Activated CD4-positive, alpha-beta memory T cell treated with anti-CD3 and anti-CD28 coated beads for 36 hours (primary cell): ENCODE results near the gene FDXR. TPM values are rescaled to one million over a fixed set of nuclear protein-coding genes. Genes with fewer than 3 reads are reported as not detected.

Experiments
- CTCF ChIA-PET: fragments of 350-600 bp; sonication (Branson Sonifier 250); formaldehyde crosslinking; loops from one replicate; lab custom pipeline; 2021; ENCODE audit warnings: antibody characterized with exemption, inconsistent platforms; lab: Charles Lee
- POLR2A ChIA-PET: fragments of 350-600 bp; sonication (Branson Sonifier 250); formaldehyde crosslinking; loops from one replicate; lab custom pipeline; 2021; ENCODE audit warnings: antibody characterized with exemption; lab: Charles Lee
- DNase-seq: peaks from one replicate; pipeline ENCODE4 v3.0.0-alpha.2; 2020
- H3K27ac Mint-ChIP-seq: one replicate; pipeline ENCODE4 v1.8.0; 2021; ENCODE audit warnings: mixed read lengths
- H3K27me3 Mint-ChIP-seq: one replicate; pipeline ENCODE4 v1.8.0; 2021; ENCODE audit warnings: mixed read lengths
- H3K36me3 Mint-ChIP-seq: one replicate; pipeline ENCODE4 v1.8.0; 2021; ENCODE audit warnings: mixed read lengths
- H3K4me1 Mint-ChIP-seq: one replicate; pipeline ENCODE4 v1.8.0; 2021; ENCODE audit warnings: low read depth, mixed read lengths
- H3K4me3 Mint-ChIP-seq: one replicate; pipeline ENCODE4 v1.8.0; 2021; ENCODE audit warnings: mild to moderate bottlenecking, mixed read lengths
- H3K9me3 Mint-ChIP-seq: one replicate; pipeline ENCODE4 v1.8.0; 2021; ENCODE audit warnings: mixed read lengths
- intact Hi-C: fragments of 100-400 bp; cut with micrococcal nuclease; formaldehyde crosslinking; loops from one replicate; pipeline ENCODE4 v1.15.1; 2023
- total RNA-seq, 2 experiments: library from RNA; stranded (reverse); gene quantifications; one replicate each; pipeline ENCODE4 v1.2.3, GENCODE V29; 2021

Gene FDXR
- total RNA-seq, 2 experiments from 2014 or later, result 18.1 to 18.4 TPM

GRCh38 chr17:74852237-74853047, 20.4 kb downstream of the FDXR start:
- peaks cover 40% of the 10 kb centered on the region for H3K27me3 Mint-ChIP-seq
- POLR2A ChIA-PET, result interaction anchor here (1.0 to 1.3 kb wide), 2 partner anchors 12 to 21 kb away, joined by 3 to 5 read pairs; partner anchors contain the start of gene FDXR

DNA sequence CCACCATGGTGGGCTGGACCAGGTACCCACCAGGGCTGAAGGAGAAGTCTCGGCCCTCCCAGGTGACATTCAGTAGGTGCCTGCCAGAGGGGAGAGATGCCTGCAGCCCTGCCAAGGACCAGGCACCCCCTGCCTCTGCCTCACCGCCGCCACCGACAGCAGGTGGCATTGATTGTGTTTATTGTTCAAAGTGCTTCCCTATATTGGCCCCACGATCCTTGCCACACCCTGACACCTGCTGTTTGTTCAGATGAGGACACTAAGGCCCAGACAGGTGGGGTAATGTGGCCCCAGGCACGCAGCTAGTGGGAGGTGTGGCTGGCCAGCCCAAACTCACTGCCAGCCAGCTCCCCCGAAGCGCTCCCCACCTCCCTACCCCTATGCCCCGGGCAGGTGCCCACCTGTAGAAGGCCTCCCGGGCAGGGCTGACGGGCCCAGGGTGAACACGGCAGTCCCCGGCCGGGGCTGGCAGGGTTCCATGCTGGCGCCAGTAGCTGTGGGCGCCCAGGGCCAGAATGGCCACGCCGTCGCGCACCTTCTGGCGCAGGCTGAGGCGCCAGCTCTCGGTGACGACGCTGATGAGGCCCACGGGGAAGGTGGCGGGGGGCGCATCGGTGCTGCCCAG, 21.1 kb downstream of the FDXR start:
- CTCF ChIA-PET, result interaction anchor here (0.5 to 6.4 kb wide), 7 partner anchors 8 to 107 kb away, joined by 3 to 48 read pairs (median 3); partner anchors contain the start of gene GRIN2C
- Mint-ChIP-seq H3K4me1 (peaks cover 8% of the 10 kb centered on the region), H3K9me3 (no peaks in the 10 kb centered on the region), H3K4me3 (no peak overlapping the region), H3K27me3 (peaks cover 37% of the 10 kb centered on the region), H3K36me3 (no peaks in the 10 kb centered on the region), H3K27ac (no peak overlapping the region)
- DNase-seq, result no peak
- intact Hi-C loops, result no loop called here
- POLR2A ChIA-PET, result interaction anchor here (1.0 to 1.3 kb wide), 2 partner anchors 12 to 21 kb away, joined by 3 to 5 read pairs; partner anchors contain the start of gene FDXR

More at GRCh38 chr17:74852237-74853047, 20.4 kb downstream of the FDXR start:
- intact Hi-C loops, result no loop called here
- Mint-ChIP-seq H3K27ac (no peak overlapping the region), H3K4me3 (peak overlapping the region; percentile 67), H3K36me3 (no peaks in the 10 kb centered on the region), H3K4me1 (peaks cover 8% of the 10 kb centered on the region), H3K9me3 (no peaks in the 10 kb centered on the region)
- CTCF ChIA-PET, result interaction anchor here (0.7 to 6.4 kb wide), 6 partner anchors 12 to 108 kb away, joined by 3 to 48 read pairs (median 3); no protein-coding TSS in a partner anchor
- peak; percentile 71 for DNase-seq

- Mint-ChIP-seq H3K4me1 (peaks cover 8% of the 10 kb centered on the region), H3K9me3 (no peaks in the 10 kb centered on the region), H3K36me3 (no peaks in the 10 kb centered on the region), H3K4me3 (no peak overlapping the region), H3K27ac (no peak overlapping the region), H3K27me3 (peaks cover 29% of the 10 kb centered on the region)
- DNase-seq, result no peak
- intact Hi-C loops, result no loop called here
- POLR2A ChIA-PET, result no interaction called here
- CTCF ChIA-PET, result interaction anchor here (0.8 to 6.4 kb wide), 3 partner anchors 8 to 13 kb away, joined by 3 to 48 read pairs (median 5); partner anchors contain the start of gene GRIN2C
Measured at GRCh38 chr17:74850914-74851313, 21.9 kb downstream of the FDXR start.

DNA sequence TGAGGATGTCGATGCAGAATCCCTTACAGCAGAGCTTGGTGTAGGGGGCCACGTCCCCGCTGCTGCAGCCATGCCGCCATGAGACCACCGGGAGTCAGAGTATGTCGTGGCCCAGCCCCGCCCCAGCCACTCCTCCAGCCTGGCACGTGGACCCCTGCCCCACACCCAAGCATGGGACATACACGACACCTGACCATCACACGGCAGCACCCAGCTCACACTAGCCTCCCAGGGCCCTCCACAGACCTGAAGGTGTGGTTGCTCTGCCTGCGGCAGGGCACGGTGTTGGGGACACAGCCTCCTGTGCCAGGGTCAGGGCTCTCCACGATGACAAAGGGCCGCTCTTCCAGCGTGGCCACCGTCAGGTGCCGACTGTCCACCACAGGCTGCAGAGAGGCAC, 22.5 kb downstream of the FDXR start:
- Mint-ChIP-seq H3K27me3 (peaks cover 23% of the 10 kb centered on the region), H3K27ac (no peak overlapping the region), H3K36me3 (no peaks in the 10 kb centered on the region), H3K4me1 (peaks cover 8% of the 10 kb centered on the region), H3K4me3 (no peak overlapping the region), H3K9me3 (no peaks in the 10 kb centered on the region)
- ChIA-PET CTCF (interaction anchor here (0.8 to 6.4 kb wide), 3 partner anchors 8 to 14 kb away, joined by 3 to 48 read pairs (median 5); partner anchors contain the start of gene GRIN2C), POLR2A (no interaction called here)
- DNase-seq, result no peak
- intact Hi-C loops, result no loop called here

DNA sequence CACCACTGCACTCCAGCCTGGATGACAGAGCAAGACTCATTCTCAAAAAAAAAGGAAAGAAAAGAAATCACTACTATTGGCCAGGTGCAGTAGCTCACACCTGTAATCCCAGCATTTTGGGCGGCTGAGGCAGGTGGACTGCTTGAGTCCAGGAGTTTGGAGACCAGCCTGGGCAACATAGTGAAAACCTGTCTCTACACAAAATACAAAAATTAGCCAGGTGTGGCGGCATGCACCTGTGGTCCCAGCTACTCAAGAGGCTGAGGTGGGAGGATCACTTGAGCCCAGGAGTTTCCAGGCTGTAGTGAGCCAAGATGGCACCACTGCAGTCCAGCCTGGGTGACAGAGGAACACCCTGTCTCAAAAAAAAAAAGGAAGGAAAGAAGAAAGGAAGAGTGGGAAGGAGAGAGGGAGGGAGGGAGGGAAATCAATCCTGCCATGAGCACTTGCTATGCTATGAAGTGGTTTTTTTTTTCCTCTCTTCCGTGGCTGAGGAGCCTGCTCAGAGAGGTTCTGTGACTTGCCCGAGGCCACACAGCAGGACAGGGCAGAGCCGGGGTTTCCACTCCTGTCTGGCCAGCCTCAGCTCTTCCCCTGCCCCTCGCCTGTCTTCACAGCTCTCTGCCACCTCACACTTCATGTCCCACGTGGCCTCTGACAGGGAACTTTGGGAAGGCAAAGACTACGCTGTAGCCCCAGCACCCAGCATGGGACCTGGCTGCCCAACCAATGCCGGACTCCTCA, 24.0 kb downstream of the FDXR start:
- no peaks in the 10 kb centered on the region for H3K36me3 Mint-ChIP-seq
- H3K9me3 Mint-ChIP-seq, result no peaks in the 10 kb centered on the region
- no peak overlapping the region for H3K4me3 Mint-ChIP-seq
- DNase-seq, result no peak
- POLR2A ChIA-PET, result no interaction called here
- H3K27me3 Mint-ChIP-seq, result peaks cover 17% of the 10 kb centered on the region
- no peak overlapping the region for H3K27ac Mint-ChIP-seq
- CTCF ChIA-PET, result no interaction called here
- intact Hi-C loops, result no loop called here
- H3K4me1 Mint-ChIP-seq, result peaks cover 11% of the 10 kb centered on the region

DNA sequence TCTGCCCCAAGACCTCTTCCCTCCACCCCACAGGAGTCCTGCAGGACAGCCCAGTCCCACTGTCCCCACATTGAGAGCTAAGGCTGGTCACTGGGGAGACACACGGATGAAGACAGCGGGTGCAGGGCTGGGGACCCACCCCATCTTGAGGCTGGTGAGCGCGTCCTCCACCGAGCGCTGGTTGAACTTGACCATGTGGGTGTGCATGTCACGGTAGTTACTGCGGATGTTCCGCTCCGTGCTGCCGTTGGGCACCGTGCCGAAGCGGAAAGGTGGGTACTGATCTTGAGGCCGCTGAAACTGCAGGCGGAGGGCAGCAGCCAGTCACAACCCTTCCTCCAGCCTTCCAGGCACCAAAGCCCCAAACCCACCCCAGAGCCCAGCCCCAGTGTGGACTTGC, 26.2 kb downstream of the FDXR start:
- Mint-ChIP-seq H3K27ac (no peak overlapping the region), H3K4me1 (peaks cover 6% of the 10 kb centered on the region), H3K27me3 (peaks cover 13% of the 10 kb centered on the region), H3K9me3 (no peaks in the 10 kb centered on the region), H3K36me3 (no peaks in the 10 kb centered on the region), H3K4me3 (no peak overlapping the region)
- intact Hi-C loops, result no loop called here
- CTCF ChIA-PET, result no interaction called here
- POLR2A ChIA-PET, result no interaction called here
- no peak for DNase-seq

DNA sequence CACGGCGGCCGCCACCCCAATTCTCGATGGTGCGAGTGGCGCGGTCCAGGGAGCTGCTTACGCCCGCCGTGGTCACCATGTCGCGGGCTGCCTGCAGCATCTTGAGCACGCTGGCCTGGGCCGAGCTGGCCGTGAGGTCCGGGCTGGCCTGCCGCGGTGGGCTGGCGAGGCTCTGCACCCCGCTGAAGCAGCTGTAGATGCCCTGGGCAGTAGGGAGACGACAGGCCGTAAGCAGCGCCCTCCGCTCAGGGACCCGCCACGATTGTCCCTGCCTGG, 29.5 kb downstream of the FDXR start:
- DNase-seq, result no peak
- no peak overlapping the region for H3K27ac Mint-ChIP-seq
- no peaks in the 10 kb centered on the region for H3K9me3 Mint-ChIP-seq
- H3K36me3 Mint-ChIP-seq, result peaks cover under 1% of the 10 kb centered on the region
- POLR2A ChIA-PET, result no interaction called here
- intact Hi-C loops, result no loop called here
- peaks cover 12% of the 10 kb centered on the region for H3K4me1 Mint-ChIP-seq
- H3K27me3 Mint-ChIP-seq, result peaks cover 6% of the 10 kb centered on the region
- CTCF ChIA-PET, result interaction anchor here (0.7 to 2.7 kb wide), 12 partner anchors 14 to 277 kb away, joined by 3 to 31 read pairs (median 4); partner anchors contain the start of gene GRIN2C
- no peak overlapping the region for H3K4me3 Mint-ChIP-seq

DNA sequence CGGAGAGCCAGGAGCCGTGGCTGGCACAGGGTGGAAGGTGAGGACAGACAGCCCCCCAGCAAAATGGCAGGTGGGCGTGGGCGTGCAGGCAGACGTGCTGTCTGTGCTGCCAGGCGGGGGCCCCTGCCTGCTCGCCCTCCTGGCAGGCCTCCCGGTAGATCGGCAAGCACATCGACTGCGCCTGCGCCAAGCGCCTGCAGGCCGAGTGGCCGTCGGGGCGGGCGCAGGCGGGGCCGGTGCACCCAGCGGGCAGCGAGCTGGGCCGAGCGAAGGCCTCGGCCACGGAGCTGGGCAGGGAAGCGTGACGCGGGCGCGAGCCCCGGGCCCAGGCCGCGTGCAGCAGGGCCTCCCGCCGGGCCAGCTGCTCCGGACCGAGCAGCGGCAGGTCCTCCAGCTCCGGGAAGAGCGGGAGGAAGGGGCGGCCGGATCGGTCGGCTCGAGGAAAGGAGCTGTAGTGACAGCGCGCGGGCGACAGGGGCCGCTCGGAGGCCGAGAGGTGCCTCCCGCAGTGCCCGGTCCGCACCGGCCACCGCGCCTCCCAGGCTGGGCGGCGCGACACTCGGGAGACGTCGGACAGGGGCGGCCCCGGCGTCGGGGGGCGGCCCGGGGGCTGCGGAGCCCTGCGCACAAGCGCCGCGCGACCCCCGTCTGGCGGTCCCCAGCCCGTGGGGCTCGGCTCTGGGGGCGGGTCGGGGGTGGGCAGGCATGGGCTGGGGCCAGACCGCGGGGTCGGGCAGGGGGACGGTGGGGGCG, 30.0 kb downstream of the FDXR start:
- intact Hi-C loops, result no loop called here
- Mint-ChIP-seq H3K4me1 (peaks cover 12% of the 10 kb centered on the region), H3K27ac (no peak overlapping the region), H3K36me3 (peaks cover 4% of the 10 kb centered on the region), H3K4me3 (no peak overlapping the region), H3K9me3 (no peaks in the 10 kb centered on the region), H3K27me3 (peaks cover 6% of the 10 kb centered on the region)
- peak; percentile 32 for DNase-seq
- POLR2A ChIA-PET, result no interaction called here
- CTCF ChIA-PET, result interaction anchor here (0.7 to 2.7 kb wide), 13 partner anchors 10 to 277 kb away, joined by 3 to 31 read pairs (median 4); partner anchors contain the start of gene GRIN2C

GRCh38 chr17:74842146-74842598, 30.6 kb downstream of the FDXR start:
- no peak for DNase-seq
- no peak overlapping the region for H3K27ac Mint-ChIP-seq
- intact Hi-C loops, result no loop called here
- H3K4me3 Mint-ChIP-seq, result no peak overlapping the region
- H3K36me3 Mint-ChIP-seq, result peaks cover 4% of the 10 kb centered on the region
- peaks cover 6% of the 10 kb centered on the region for H3K27me3 Mint-ChIP-seq
- peaks cover 12% of the 10 kb centered on the region for H3K4me1 Mint-ChIP-seq
- no peaks in the 10 kb centered on the region for H3K9me3 Mint-ChIP-seq
- ChIA-PET POLR2A (no interaction called here), CTCF (interaction anchor here (0.7 to 2.7 kb wide), 9 partner anchors 9 to 185 kb away, joined by 3 to 31 read pairs (median 4); partner anchors contain the start of gene GRIN2C)

DNA sequence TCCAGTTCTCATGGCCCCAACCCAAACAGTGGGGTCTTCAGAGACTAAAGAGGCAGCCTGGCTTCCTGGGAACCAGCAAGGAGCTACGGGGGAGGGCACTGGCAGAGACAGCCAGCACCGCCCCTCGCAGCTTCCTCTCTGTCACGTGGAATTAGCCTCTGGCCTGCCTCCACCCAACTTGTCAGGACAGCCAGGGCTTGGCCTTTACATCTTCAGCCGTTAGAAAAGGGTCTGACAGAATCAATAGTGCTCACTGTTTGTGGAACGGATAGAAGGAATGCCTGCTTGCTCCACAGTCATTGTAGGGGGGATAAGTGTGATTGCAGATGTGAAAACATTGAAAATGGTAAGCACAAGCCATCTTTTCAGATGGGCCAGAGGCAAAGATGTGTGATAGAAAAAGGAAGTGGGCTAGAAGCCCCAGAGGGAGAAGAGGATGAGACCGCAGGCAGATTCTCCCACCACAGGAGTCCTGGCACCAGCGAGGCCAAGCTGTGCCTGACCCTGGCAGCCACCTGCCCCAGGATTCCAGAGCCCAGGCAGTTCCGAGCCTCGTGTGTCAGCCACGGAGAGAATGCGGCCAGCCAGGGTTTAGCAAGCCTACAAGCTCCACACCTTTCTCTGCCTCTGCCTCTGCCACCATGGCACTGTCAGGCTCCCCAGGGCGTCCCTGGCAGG, 31.7 kb downstream of the FDXR start:
- no peak for DNase-seq
- peaks cover 6% of the 10 kb centered on the region for H3K27me3 Mint-ChIP-seq
- no peak overlapping the region for H3K27ac Mint-ChIP-seq
- H3K9me3 Mint-ChIP-seq, result no peaks in the 10 kb centered on the region
- CTCF ChIA-PET, result interaction anchor here (1.7 to 1.9 kb wide), 2 partner anchors 19 to 22 kb away, joined by 3 to 12 read pairs; no protein-coding TSS in a partner anchor
- H3K36me3 Mint-ChIP-seq, result peaks cover 13% of the 10 kb centered on the region
- H3K4me3 Mint-ChIP-seq, result no peak overlapping the region
- intact Hi-C loops, result no loop called here
- POLR2A ChIA-PET, result interaction anchor here (1.1 kb wide), 1 partner anchor 91 kb away, joined by 3 read pairs; no protein-coding TSS in a partner anchor
- peaks cover 12% of the 10 kb centered on the region for H3K4me1 Mint-ChIP-seq
